Suprapubic skin (tissue), 4 donors: ENCODE measurements around the gene EPB41. TPM values are rescaled to one million over a fixed set of nuclear protein-coding genes. Genes with fewer than 3 reads are reported as not detected.
"Not testable (repeated sequence)": the region's sequence is repeated elsewhere in the genome, so short reads cannot be mapped to it uniquely, and the experiment has no call there.

ENCODE experiments used
- DNase-seq, 2 donors: peaks; one replicate each; pipeline ENCODE4 v3.0.0-alpha.2; 2019; ENCODE audit warnings: low spot score in 2 of 2
- H3K27ac ChIP-seq: fragments of 200-600 bp; sonication (generic); one replicate; pipeline ENCODE4 v1.5.1; 2019
- H3K27me3 ChIP-seq: fragments of 200-600 bp; sonication (generic); one replicate; pipeline ENCODE4 v1.5.1; 2019
- H3K36me3 ChIP-seq: fragments of 200-600 bp; sonication (generic); one replicate; pipeline ENCODE4 v1.5.1; 2019
- H3K4me1 ChIP-seq: fragments of 200-600 bp; sonication (generic); one replicate; pipeline ENCODE4 v1.5.1; 2019
- H3K4me3 ChIP-seq: fragments of 200-600 bp; sonication (generic); one replicate; pipeline ENCODE4 v1.5.1; 2019; ENCODE audit warnings: mild to moderate bottlenecking
- H3K9me3 ChIP-seq: fragments of 200-600 bp; sonication (generic); one replicate; pipeline ENCODE4 v1.5.1; 2019
- CTCF ChIP-seq, 2 donors: fragments of 200-600 bp in 1 of 2; fragments of 450-650 bp in 1 of 2; sonication (generic) in 1 of 2; IDR thresholded peaks; one replicate each; pipeline ENCODE4 v1.5.1; 2016 to 2019; ENCODE audit warnings: antibody characterized with exemption in 2 of 2, mild to moderate bottlenecking in 1 of 2, moderate library complexity in 1 of 2
- EP300 ChIP-seq: sonication (generic); formaldehyde crosslinking; IDR thresholded peaks from one replicate; pipeline ENCODE4 v1.6.1; 2017; ENCODE audit warnings: antibody characterized with exemption
- POLR2A ChIP-seq, 2 donors: fragments of 450-650 bp; IDR thresholded peaks; one replicate each; pipeline ENCODE4 v1.6.1; 2017; ENCODE audit warnings: antibody characterized with exemption in 2 of 2, mild to moderate bottlenecking in 2 of 2, moderate library complexity in 2 of 2
- POLR2AphosphoS5 ChIP-seq, 3 donors: sonication (generic); formaldehyde crosslinking; IDR thresholded peaks; one replicate each; pipeline ENCODE4 v1.6.1; 2017; ENCODE audit warnings: antibody characterized with exemption in 3 of 3
- WGBS: methylation state at CpG from one replicate; pipeline ENCODE4 v1.1.5; 2018; 5-methylcytosine and 5-hydroxymethylcytosine counted together
- total RNA-seq, 4 donors: library from RNA; depleted of rRNA; stranded (reverse); fragments of >200 nt; gene quantifications; one replicate each; pipeline ENCODE4 v1.1.0, GENCODE V29; 2016

Gene EPB41
- total RNA-seq, 4 donors from 2014 or later = 45.7 to 79.5 (median 67.1) TPM

GRCh38 chr1:29094433-29094832 lies 180.1 kb downstream of the EPB41 start:
- no peak overlapping the region for H3K4me3 ChIP-seq
- H3K9me3 ChIP-seq = no peaks in the 10 kb centered on the region
- H3K27ac ChIP-seq = no peak overlapping the region
- H3K27me3 ChIP-seq = no peaks in the 10 kb centered on the region
- H3K4me1 ChIP-seq = no peaks in the 10 kb centered on the region
- TF ChIP-seq CTCF (IDR thresholded peaks at IDR 0.05) (no peak), EP300 (no peak), POLR2A (IDR thresholded peaks at IDR 0.05) (no peak), POLR2AphosphoS5 (IDR thresholded peaks at IDR 0.05) (no peak)
- 95% methylated on average over 3 of the region's 3 CpGs for whole genome bisulfite sequencing
- no peak for DNase-seq
- H3K36me3 ChIP-seq = no peaks in the 10 kb centered on the region

GRCh38 chr1:29094954-29095353 lies 180.6 kb downstream of the EPB41 start:
- DNase-seq = no peak
- H3K27ac ChIP-seq = no peak overlapping the region
- H3K9me3 ChIP-seq = no peaks in the 10 kb centered on the region
- H3K27me3 ChIP-seq = no peaks in the 10 kb centered on the region
- no peaks in the 10 kb centered on the region for H3K4me1 ChIP-seq
- no peak for TF ChIP-seq POLR2AphosphoS5 (IDR thresholded peaks at IDR 0.05)
- H3K36me3 ChIP-seq = no peaks in the 10 kb centered on the region
- 89% methylated on average over 1 of the region's 1 CpG for WGBS
- H3K4me3 ChIP-seq = no peak overlapping the region

GRCh38 chr1:29096231-29096886 lies 182.0 kb downstream of the EPB41 start:
- 67% methylated on average over 4 of the region's 4 CpGs for whole genome bisulfite sequencing
- no peak for DNase-seq
- TF ChIP-seq CTCF (IDR thresholded peaks at IDR 0.05) (no peak), EP300 (no peak), POLR2AphosphoS5 (IDR thresholded peaks at IDR 0.05) (no peak), POLR2A (IDR thresholded peaks at IDR 0.05) (no peak)
- Histone ChIP-seq H3K4me1 (no peaks in the 10 kb centered on the region), H3K27me3 (no peaks in the 10 kb centered on the region), H3K9me3 (no peaks in the 10 kb centered on the region), H3K27ac (no peak overlapping the region), H3K36me3 (peaks cover 1% of the 10 kb centered on the region), H3K4me3 (no peak overlapping the region)

GRCh38 chr1:29099286-29099685 lies 184.9 kb downstream of the EPB41 start:
- Histone ChIP-seq H3K4me1 (no peaks in the 10 kb centered on the region), H3K27ac (no peak overlapping the region), H3K9me3 (no peaks in the 10 kb centered on the region), H3K27me3 (no peaks in the 10 kb centered on the region), H3K4me3 (no peak overlapping the region), H3K36me3 (peaks cover 3% of the 10 kb centered on the region)
- TF ChIP-seq CTCF (IDR thresholded peaks at IDR 0.05) = no peak
- no peak for TF ChIP-seq EP300
- no peak for TF ChIP-seq POLR2A (IDR thresholded peaks at IDR 0.05)
- TF ChIP-seq POLR2AphosphoS5 (IDR thresholded peaks at IDR 0.05) = no peak
- 94% methylated on average over 4 of the region's 4 CpGs for WGBS
- no peak for DNase-seq

- WGBS = 91% methylated on average over 1 of the region's 1 CpG
- Histone ChIP-seq H3K9me3 (no peaks in the 10 kb centered on the region), H3K27me3 (no peaks in the 10 kb centered on the region), H3K36me3 (peaks cover 3% of the 10 kb centered on the region), H3K4me1 (no peaks in the 10 kb centered on the region), H3K4me3 (no peak overlapping the region), H3K27ac (no peak overlapping the region)
- TF ChIP-seq CTCF (IDR thresholded peaks at IDR 0.05) (no peak), POLR2AphosphoS5 (IDR thresholded peaks at IDR 0.05) (no peak), POLR2A (IDR thresholded peaks at IDR 0.05) (no peak), EP300 (no peak)
- DNase-seq = no peak
Measured at GRCh38 chr1:29100487-29100886, 186.1 kb downstream of the EPB41 start.

GRCh38 chr1:29105822-29106221 lies 191.5 kb downstream of the EPB41 start:
- Histone ChIP-seq H3K36me3 (peaks cover 14% of the 10 kb centered on the region), H3K27ac (no peak overlapping the region), H3K4me1 (no peaks in the 10 kb centered on the region), H3K4me3 (no peak overlapping the region), H3K9me3 (no peaks in the 10 kb centered on the region), H3K27me3 (no peaks in the 10 kb centered on the region)
- TF ChIP-seq POLR2A (IDR thresholded peaks at IDR 0.05) = no peak
- DNase-seq = no peak
- WGBS = 82% methylated on average over 6 of the region's 6 CpGs

GRCh38 chr1:29108041-29108440 lies 193.7 kb downstream of the EPB41 start:
- WGBS = 93% methylated on average over 6 of the region's 6 CpGs

More at GRCh38 chr1:29108041-29108440, 193.7 kb downstream of the EPB41 start:
- H3K36me3 ChIP-seq = peaks cover 14% of the 10 kb centered on the region
- H3K9me3 ChIP-seq, DNase-seq, H3K27me3 ChIP-seq, H3K4me3 ChIP-seq, H3K27ac ChIP-seq, H3K4me1 ChIP-seq: not testable (repeated sequence)
